ENCODE results near the gene HLTF.
A peak's percentile ranks its signal among the peaks of the same experiment; 100 is the strongest.
"Not testable (repeated sequence)": the region's sequence is repeated elsewhere in the genome, so short reads cannot be mapped to it uniquely, and the experiment has no call there.

Gene HLTF

GRCh38 chr3:149086232-149086988 is at the start of gene HLTF:
Gene HLTF, minus strand, starts transcription at chr3:149086533. Its CDS starts 197 bp downstream, at chr3:149086336.
- DNase-seq (ENCODE audit: low read depth) = peak; percentile 88

DNA sequence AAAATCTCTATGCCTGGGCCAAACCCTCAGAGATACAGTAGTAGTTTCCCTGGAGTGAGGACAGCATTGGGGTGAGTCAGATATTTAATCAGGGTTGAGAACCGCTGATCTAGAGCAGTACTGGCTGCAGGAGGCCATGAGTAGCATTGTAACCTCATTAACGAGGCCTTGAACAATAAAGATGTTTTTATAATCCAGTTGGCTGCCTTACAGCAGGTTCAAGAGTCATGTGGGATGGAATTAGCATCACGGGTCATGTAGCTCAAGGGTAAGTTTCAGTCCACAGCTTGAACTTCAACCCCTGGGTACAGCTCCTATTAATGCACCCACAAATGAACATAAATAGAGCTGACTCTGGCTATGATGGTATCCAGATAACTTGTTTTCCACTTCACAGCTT is 48.2 kb upstream of the HLTF start:
- no peak for DNase-seq (ENCODE audit: low read depth)

- no peak for DNase-seq (ENCODE audit: low read depth)
Measured at GRCh38 chr3:149131589-149131988, 45.3 kb upstream of the HLTF start.

DNA sequence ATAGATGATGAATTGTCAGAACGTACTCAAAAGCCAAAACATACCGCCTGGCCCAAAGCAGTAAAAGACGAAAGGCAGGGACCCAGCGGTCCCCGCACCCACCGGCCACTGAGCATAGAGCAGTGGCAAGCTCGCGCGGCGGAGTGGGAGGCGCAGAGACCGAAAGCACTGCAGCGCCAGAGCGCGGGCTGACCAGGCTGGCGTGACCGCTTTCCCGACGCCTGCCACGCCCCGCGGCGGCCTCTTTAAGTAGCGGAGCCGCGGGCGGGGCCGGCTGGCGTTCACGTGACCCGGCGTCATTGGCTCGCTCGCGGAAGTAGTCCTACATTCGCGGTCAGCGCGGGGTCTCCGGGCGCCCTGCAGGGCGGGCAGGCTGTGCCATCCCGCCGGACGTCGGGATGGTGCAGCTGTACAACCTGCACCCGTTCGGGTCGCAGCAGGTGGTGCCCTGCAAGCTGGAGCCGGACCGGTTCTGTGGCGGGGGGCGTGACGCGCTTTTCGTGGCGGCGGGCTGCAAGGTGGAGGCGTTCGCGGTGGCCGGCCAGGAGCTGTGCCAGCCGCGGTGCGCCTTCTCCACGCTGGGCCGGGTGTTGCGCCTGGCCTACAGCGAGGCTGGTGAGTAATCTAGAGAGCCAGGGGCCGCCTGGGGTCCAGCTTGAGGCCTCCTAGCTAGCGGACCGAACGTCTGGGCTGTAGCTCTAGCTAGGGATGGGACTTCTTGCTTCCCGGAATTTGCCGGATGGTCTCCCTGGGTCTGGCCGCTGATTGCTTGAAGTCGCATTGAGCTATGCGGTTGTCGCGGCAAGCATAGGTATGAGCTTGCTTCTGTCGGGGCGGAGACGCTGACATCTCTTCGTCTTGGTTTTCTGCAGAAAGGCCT is 43.2 kb upstream of the HLTF start, which contains the start of gene HPS3:
Gene HPS3, plus strand, starts transcription at position 313 of the 880 bp plus-strand sequence. Its CDS starts 86 bp downstream, at position 399.
- peak; percentile 69 for DNase-seq (ENCODE audit: low read depth)

- DNase-seq (ENCODE audit: low read depth) = no peak
Measured at GRCh38 chr3:149128821-149129220, 42.5 kb upstream of the HLTF start.

GRCh38 chr3:149122721-149123578 is 36.6 kb upstream of the HLTF start:
- DNase-seq (ENCODE audit: low read depth) = no peak

DNA sequence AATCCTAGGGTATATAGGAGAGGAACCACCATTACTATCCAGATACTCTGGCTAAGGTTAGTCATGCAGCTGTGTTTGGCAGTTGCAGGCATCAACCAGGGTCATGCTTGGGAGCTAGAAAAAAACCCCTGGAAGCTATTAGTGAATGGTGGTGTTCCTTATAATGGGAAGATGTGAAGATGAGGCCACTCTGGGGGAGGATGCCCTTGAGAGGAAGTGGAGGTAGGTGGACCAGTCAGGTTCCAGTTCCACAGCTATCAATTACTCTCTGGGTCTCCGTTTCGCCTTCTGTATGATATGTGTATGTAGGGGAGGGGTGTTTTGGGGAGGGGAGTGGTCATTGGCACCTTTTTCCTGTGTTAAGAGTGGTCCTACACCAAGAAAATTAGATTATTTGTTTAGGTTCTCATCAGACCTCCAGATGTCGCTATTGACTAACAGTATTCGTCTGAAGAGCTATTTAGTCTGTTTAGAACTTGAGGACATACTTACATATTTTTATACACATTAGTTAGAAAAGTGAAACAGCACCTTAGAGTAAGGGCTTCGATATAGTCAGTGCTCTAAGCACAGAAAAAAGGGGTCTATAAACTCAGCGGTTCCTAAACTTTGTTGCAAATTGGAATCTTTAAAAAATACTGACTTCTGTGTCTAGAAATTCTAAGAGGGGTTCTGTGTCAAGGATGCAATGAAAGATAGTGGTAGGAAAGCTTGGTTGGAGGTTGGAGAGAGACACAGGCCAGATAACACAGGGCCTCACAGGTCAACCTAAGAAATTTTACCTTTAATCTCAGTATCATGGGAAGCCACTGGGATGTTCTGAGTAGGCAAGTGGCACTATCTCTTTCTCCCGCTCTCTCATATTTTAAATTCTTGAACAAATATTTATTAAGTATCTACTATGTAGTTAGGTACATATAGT is 34.0 kb upstream of the HLTF start:
- no peak for DNase-seq (ENCODE audit: low read depth)

DNA sequence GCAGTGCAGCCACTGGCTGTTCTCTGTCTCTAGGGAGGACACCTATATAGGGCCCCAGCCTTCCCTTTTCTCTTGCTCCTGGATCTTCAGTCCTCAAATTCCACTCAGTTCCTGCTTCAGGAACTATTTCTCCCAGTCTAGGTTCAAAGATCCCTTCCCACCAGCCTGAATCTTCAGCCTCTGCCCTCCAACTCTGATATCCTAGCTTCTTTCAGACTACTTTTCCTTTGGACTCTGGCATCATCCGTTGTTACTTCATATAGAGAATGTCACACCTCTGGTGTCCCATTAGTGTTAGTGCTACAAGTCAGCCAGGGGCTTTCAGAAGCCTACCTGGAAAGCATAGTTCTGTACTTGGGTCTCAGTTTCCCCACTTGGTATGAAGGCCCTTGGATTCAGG is 33.1 kb upstream of the HLTF start:
- no peak for DNase-seq (ENCODE audit: low read depth)

GRCh38 chr3:149118724-149119123 is 32.4 kb upstream of the HLTF start:
- no peak for DNase-seq (ENCODE audit: low read depth)

DNA sequence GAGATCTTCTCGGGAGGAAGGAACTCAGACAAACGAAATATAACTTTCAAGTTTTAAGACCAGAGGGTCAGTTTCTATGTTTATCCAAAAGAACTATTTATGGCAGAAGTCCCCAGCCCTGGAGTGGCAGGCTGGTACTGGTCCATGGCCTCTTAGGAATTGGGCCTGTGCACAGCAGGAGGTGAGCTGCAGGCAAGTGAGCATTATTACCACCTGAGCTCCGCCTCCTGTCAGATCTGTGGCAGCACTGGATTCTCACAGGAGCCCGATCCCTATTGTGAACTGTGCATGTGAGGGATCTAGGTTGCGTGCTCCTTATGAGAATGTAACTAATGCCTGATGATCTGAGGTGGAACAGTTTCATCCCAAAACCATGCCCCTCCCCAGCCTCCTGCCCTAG is 28.8 kb upstream of the HLTF start:
- no peak for DNase-seq (ENCODE audit: low read depth)

GRCh38 chr3:149114458-149114857 is 28.1 kb upstream of the HLTF start:
- DNase-seq (ENCODE audit: low read depth) = no peak

DNA sequence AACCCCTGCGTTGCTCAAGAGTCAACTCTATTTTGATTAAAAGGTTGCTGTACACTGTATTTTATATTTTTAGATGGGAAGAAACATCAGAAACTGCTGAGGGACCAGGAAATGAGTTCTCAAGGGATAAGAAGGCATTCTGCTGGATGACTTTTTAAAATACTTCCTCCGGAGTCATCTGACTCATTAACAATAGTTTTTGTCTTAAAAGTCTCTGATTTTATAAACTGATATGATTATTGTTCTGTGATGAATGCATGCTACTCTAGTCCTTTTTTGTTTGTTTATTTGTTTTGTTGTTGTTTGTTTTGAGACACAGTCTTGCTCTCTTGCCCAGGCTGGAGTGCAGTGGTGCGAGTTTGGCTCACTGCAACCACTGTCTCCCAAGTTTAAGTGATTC is 18.2 kb upstream of the HLTF start:
- no peak for DNase-seq (ENCODE audit: low read depth)

DNA sequence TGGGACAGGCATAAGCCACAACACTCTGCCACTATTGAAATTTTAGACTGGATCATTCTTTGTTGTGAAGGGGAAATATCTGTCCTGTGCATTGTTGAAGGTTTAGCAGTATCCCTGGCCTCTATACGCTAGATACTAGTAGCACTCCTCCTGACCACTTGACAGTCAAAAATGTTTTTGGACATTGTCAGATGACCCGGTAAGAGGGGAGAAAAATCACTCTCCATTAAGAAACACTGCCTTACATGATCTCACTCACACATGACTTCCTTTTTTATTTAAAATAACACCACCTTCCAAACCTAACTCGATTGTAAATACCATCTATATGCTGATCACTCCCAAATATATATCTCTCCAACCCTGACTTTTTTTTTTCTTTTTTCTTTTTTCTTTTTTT is 15.3 kb upstream of the HLTF start:
- no peak for DNase-seq (ENCODE audit: low read depth)

DNA sequence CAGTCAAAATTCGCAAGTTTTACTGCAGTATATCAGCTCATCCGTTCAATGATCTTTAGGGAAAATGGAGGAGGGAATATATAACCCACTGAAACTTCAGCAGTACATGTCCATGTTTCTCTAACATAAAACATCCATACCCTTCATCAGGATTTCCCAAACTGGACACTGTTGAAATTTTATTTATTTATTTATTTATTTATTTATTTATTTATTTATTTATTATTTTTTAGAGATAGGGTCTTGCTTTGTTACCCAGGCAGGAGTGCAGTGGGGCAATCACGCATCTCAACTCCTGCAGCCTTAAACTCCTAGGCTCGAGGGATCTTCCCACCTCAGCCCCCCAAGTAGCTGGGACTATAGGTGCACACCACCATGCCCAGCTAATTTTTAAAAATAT is 14.8 kb upstream of the HLTF start:
- DNase-seq (ENCODE audit: low read depth) = no peak

GRCh38 chr3:149097987-149098386 is 11.7 kb upstream of the HLTF start:
- not testable (repeated sequence) for DNase-seq (ENCODE audit: low read depth)

- DNase-seq (ENCODE audit: low read depth) = no peak
Measured at GRCh38 chr3:149095487-149095886, 9.2 kb upstream of the HLTF start.

DNA sequence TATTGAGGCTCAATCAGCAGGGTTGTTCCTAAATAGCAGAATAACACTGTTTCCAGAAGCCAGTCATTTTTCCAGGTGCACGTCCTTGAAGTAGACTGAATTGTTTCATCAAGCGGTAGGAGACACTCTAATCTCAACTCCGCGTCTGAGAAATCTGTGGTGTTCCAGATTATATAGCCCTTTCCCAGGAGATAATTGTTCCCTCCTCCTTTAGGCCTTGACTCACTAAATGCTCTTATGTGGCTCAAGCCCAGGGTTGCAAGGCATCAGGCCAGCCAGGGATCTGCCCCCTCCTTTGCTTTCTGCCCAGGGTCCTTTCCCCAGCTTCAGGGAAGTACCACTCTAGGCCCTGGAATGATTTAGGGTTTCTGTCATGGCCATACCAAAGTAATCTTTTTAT is 5.7 kb upstream of the HLTF start:
- DNase-seq (ENCODE audit: low read depth) = no peak

- DNase-seq (ENCODE audit: low read depth) = no peak
Measured at GRCh38 chr3:149090907-149091306, 4.6 kb upstream of the HLTF start.

- no peak for DNase-seq (ENCODE audit: low read depth)
Measured at GRCh38 chr3:149090461-149090860, 4.1 kb upstream of the HLTF start.

DNA sequence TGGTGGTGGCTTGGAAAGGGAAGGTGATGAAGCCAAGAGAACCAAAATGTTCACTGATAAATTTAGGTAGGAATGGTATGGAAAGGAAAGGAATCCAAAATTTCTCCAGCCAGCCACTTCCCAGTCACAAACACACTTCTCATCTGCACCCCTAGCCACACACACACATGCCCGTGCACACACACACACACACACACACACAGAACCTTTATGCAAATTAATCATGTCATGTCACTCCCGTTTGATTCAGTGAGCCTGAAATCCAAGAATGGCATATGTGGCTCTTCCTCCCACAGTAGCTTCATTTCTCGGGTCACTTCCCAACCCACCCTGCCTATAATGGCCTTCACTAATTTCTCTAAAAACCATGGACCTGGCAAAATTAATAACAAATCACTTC is 3.1 kb upstream of the HLTF start:
- DNase-seq (ENCODE audit: low read depth) = no peak

- DNase-seq (ENCODE audit: low read depth) = no peak
Measured at GRCh38 chr3:149087208-149087607, 875 bp upstream of the HLTF start.
